HG03280 (cell line): Measurements from ENCODE around the gene SERPINB13.

ENCODE experiments used
- ATAC-seq: cut with Tn5 transposase; IDR thresholded peaks from one replicate; pipeline ENCODE4 v1.9.1; 2021; ENCODE audit warnings: mild to moderate bottlenecking, moderate library complexity; ENCODE audit not compliant: unreplicated experiment

Gene SERPINB13, protein sequence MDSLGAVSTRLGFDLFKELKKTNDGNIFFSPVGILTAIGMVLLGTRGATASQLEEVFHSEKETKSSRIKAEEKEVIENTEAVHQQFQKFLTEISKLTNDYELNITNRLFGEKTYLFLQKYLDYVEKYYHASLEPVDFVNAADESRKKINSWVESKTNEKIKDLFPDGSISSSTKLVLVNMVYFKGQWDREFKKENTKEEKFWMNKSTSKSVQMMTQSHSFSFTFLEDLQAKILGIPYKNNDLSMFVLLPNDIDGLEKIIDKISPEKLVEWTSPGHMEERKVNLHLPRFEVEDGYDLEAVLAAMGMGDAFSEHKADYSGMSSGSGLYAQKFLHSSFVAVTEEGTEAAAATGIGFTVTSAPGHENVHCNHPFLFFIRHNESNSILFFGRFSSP

DNA sequence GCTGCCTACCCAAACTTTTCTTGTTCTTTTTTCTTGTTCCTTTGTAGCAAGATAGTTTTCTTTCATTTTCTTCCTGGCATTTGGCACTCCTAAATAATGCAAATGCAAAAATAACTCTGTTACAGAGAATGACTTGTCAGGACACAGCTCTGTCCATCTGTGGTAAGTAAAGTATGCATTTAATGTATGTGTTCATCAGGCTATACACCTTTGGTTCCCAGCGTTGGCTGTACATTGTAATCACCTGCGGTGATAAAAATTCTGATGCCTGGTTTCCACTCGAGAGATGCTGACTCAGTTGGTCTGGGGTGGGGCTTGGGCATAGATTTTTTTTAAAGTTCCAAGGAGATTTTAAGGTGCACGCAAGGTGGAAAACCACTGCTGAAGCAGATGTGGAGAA is at the start of gene SERPINB13:
SERPINB13 (plus strand) TSS at position 378 of the 400 bp plus-strand sequence. CDS start 1,325 bp downstream, outside the sequence.
- ATAC-seq, result no peak

DNA sequence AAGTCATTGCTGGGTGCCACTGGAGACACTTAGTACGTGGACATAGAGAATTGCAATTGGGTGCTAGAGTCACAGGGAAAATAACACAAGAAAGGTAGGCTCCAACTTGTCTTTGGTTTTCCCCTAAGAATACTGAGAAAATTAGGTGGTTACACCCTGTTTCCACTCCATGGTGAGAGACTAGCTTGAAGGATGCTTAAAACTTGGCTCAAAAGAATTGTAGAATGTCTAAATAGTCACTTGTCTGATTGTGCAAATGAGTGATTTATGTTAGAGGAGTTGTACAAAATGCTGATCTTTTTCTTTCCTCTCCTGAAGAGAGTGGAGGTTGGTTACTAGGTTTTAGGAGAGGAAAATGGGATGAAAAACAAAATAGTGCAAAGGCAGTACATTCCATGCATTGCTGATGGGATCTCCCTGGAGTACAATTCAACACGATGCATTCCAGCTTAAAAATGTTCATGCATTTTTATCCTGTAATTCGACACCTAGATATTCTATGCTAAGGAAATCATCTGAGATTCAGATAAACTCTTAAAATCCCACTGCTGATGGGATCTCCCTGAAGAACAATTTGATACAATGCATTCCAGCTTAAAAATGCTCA is 47.1 kb upstream of the SERPINB13 start:
- no peak for ATAC-seq

DNA sequence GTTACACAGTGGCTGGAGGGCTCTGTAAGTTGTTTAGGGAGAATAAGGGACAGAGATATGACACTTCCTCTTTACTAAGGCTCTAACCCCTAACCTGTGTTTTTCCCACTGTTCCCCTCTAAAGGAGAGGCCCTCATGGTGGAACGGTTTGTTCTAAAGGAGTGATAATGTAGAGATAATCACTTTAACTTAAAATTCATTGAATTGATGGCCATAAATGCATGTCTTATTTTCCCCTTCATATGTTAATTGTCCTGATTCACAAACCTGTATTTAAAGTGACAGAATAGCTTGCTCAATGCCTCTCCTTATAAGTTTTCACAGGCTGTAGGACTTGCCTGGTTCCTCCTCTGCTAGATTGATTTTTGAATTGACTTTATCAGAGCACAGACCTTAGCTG is 45.1 kb upstream of the SERPINB13 start, which contains the start of gene SERPINB12:
SERPINB12 (plus strand) TSS at position 301 of the 400 bp plus-strand sequence. CDS start 13,791 bp downstream, outside the sequence.
- ATAC-seq, result no peak

DNA sequence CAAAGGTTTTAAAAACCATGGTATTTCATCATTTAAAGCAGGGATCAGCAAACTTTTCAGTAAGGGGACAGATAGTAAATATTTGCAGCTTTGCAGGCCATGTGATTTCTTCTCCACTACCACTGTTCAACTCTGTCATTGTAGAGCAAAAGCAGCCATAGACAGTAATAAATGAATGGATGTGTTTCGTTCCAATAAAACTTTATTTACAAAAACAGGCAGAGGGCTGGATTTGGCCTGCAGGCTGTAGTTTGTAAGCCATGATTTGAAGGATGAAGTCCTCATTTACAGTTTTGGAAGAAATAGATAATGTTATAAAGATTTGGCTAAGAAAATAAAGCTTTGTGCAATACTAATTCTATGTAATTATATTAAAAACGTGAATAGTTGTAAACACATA is 43.1 kb upstream of the SERPINB13 start:
- ATAC-seq, result no peak

DNA sequence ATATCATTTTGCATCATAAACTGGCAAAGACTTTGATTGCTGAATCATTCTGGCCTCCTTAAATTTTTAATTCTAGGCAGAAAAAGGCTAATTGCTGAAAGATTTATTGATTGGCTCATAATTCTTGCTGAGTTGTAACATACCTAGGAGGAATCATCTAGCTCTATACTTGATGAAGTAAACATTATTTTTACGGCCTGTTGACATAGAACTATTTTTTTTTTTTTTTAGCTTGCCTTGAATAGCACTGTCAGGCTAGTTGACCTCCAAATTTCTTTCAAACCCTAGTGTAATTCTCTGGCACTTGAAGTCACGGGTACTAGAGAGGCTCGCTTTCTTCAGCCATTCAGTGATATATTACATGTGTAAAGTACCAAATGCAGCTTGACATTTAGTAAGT is 42.1 kb upstream of the SERPINB13 start:
- no peak for ATAC-seq

DNA sequence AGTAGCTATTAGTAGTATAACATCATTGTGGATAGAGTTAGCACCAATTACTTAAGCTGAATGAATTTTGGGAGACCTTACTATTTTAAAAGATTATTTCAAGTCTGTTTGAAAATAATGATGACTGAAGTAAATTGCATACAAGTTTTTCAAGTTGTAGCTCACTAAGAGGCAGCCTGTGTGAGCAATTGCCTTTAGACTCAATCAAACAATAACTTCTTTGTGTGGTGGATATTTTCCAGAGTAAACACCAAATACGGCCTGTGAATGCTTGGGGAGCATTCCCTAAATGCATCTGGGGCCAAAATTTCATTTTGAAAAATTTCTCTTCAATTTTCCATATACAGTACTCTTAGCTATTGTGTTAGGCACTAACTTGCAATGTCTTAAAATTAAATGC is 37.1 kb upstream of the SERPINB13 start:
- no peak for ATAC-seq

DNA sequence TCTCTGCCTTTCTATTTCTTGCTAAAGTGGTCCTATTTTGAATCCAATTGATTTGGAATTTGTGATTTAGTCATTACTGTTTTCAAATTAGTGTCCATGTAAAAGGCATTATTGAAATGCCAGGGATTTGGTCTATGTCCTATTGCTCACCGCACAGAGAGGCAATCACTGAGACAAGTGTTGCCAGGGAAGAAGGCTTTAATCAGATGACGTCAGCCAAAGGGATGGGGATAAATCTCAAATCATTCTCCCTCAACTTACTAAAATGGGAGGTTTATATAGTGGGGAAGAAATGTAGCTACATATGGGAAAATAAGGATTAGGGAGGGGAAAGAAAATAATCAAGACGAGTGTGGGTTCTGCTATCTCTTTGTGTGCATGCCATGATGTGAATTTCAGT is 35.4 kb upstream of the SERPINB13 start:
- ATAC-seq, result no peak

DNA sequence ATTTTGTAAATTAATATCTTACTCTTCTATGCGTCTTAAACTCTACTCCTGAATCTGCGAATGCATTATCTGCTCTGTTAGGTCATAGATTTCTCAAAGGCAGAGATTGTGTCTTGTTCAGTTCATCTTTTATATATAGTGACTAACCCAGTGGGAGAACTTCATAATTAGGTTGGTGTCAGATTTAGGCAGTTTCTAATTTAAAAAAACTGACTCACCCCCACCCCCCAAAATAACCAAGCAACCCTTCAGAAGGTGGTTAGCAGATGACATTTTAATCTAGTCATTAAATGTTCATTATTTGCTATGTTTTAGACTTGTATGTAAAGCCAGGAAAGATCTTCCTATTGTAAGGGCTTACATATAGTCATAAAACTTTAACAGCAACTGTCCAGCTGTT is 34.6 kb upstream of the SERPINB13 start:
- ATAC-seq, result no peak

DNA sequence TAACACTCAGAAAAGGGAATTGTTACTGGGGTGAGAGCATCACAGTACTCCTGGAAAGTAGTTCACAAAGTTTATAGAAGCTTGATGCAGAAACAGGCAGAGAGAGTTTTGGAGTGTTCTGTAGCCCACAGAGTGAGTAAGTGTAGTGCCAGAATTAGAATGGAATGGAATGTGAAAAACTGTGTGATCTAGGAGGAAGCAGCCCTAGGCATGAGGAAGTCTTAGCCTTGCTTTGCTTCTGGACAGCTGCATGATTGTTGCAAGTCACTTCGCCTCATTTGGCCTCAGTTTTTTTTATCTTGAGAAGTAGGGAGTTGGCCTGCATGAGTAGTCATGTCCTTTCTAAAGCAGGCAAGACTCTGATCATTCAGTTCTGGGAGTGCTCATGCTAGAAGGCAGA is 34.1 kb upstream of the SERPINB13 start:
- no peak for ATAC-seq

DNA sequence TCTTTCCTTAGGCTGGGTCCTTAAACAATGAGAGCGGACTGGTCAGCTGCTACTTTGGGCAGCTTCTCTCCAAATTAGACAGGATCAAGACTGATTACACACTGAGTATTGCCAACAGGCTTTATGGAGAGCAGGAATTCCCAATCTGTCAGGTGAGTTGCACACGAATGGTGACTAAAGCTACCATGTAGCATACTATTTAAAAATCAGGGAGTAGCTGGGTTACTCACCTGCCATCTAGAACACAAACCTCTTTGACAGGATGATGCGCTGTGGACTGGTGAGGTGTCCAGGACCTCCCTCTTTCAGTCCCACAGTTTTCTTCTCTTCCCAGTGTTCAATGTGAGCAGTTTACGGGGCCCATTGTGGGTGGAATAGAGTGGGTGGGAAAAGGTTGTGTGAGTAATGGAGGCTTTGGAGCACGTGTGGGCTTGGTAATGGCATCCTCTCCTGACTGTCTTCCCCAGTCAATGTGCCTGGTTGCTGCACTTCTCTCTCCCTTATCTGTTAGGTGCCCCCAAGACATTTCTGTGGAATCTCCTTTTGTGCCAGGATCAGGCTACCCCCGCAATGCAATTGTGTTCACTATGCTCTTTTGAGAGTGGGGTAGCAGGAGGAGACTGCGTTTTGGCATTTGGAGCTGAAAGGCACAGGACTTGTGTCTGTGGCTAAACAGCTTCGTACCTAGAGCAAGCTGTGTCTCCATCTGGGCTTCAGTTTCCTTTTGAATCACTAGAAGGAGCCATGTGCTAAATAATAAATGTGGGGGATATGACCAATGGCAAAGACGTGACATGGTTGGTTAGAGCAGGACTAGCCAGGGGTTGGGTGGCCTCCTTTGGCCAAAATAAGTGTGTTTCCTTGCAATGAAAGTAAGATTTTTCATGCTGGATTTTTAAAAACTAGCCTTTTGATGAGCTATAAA is 27.3 kb upstream of the SERPINB13 start:
- ATAC-seq, result no peak

DNA sequence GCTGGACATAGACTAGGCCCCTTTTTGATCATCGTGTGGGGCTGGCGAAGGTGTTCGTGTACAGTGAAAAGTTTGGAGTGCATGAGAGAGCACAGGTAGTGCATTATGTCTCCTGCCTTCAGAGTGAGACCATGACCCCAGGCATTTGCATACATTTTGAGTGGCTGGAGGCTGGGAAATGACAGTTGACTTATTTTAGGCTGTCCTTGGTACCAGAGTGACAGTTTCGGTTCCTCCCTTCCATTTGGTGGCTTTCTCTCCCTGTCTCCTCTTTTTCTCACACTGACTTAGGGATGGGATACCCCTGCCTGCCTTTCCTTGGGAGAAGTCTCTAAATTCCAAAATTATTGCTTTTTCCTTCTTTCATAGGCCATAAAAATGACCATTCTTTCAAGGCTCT is 24.9 kb upstream of the SERPINB13 start:
- ATAC-seq, result no peak

DNA sequence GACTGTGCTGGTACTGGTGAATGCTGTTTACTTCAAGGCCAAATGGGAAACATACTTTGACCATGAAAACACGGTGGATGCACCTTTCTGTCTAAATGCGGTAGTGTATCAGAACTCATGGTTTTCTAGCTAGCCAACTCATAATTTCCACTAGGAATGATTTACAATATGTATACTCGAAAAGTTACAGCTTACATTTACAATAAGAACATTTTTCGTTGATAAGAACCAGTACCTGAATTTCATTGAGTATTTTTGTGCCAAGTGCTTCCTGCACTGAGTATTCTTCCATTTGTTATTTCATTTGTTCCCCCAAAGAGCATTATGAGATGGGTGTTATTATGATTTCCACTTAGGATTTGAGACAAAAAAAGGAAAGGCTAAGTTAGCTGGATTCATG is 23.1 kb upstream of the SERPINB13 start:
- no peak for ATAC-seq

DNA sequence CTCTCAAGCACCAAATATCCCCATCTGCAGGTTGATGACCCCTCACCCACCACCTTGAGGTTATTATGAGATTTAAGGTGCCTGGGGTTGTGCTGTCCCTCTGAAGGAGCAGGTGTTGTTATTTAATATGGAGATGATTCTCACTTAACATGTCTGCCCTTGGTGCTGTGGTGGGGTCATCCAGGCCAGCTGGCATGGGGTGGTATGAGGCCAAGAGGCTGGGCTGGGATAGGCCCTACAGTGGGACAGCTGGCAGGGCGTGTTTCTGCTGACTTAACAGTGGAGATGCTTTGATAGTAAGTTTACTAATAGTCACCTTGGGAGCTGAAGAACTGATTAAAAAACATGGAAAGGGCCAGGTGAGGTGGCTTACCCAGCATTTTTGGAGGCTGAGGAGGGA is 22.6 kb upstream of the SERPINB13 start:
- no peak for ATAC-seq

DNA sequence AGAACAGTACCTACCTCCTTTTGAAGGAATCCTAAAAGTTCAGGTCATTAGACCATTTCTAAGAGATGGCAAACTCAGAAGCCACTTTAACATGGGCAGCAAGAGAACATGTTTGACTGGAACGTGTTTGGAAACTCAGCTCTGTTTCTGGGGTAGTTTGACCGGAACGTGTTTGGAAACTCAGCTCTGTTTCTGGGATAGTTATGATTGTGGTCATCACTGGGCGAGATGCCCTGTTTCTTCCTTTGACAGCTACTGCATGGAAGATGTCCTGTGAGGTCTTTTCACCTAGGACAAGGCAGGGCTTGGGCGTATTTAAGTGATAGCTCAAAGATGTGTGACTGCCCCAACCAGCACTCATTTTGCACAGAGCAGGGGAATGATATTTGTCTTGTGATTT is 19.9 kb upstream of the SERPINB13 start:
- no peak for ATAC-seq

DNA sequence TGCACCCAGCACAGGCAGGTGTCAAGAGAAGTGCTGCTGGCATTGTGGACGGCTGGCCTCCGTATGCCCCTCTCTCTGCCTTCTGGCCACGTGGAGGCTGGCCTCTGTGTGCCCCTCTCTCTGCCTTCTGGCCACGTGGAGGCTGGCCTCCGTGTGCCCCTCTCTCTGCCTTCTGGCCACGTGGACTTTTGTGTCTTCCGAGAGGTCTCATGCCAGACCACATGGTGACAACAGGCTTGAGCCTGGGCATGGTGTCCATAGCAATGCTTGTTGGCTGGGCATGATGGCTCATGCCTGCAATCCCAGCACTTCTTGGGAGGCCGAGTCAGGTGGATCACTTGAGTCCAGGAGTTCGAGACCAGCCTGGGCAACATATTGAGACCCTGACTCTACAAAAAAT is 19.3 kb upstream of the SERPINB13 start:
- ATAC-seq, result no peak

DNA sequence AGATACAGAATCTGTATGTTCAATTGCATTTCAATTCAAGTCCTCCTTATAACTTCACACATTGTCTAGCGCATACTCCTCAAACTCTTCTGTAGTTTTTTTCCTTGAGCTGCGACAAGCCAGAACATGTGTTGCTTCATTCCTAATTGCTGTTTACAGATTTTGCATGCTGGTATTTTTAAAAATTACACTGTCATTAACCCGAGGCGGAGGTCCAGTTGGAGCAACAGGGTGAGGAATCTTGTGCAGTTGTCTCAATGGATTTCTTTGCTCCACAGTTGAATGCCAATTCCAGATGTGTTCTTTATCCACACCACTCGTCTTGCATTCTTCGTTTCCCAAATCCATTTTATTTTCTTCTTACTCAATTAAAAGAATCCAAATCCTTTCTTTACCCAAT is 16.4 kb upstream of the SERPINB13 start:
- no peak for ATAC-seq

DNA sequence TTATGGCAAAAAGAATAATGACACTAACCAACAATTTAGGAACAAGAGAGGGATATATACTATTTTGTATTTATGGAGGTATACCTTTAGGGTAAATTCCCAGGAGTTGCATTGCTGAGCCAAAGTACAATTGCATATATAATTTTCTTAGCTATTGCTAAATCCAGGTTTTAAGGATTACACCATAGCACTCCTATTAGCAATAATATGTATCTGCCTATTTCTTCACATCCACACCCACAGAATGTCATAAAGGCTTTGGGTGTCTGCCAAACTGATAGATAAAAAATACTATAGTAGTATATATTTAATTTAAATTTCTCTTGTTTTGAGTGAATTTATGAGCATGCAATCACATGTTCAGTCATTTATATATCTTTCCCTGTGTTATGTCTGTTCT is 11.5 kb upstream of the SERPINB13 start:
- no peak for ATAC-seq

DNA sequence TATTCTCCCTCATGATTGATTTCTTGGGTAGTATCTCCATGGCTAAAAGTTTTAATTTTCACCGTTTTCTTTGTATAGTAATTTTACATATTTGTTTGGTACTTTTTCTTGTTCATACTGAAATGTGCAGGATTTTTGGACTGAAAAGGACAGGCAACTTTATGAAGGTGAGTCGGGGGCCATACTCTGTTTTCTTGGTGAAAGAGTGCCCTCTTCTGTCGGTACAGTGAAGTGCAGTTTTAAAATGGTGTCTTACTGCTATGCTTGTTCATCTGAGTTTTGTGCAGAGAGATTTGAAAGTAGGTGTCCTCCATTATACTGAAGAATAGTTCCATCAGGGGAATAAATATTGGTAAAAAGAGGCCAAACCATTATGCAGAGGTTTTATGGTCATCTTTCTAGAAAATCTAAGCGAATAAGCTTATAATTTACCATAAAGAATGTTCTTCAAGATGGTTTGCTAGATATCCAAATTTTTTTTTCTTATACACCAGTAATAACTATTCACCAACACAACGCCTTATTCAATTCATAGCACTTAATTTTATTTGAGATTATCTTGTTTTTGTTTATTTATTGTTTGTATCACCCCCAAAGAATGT is 8.7 kb upstream of the SERPINB13 start:
- no peak for ATAC-seq

DNA sequence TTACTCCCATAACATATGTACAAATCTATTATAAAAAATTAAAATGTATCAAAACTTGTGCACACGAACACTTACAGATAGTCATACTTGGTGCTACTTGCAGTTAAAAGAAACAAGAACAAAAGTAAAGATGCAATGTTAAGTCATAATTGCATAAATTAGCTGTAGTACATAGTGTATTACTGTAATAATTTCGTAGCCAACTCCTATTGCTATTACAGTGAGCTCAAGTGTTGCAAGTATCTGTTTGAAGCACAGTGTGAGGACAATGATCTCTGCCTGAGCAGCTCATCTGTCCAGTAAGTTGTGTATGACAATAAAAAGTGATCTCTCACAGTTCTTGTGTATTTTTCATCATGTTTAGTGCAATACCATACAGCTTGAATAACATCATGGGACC is 7.5 kb upstream of the SERPINB13 start:
- ATAC-seq, result no peak

DNA sequence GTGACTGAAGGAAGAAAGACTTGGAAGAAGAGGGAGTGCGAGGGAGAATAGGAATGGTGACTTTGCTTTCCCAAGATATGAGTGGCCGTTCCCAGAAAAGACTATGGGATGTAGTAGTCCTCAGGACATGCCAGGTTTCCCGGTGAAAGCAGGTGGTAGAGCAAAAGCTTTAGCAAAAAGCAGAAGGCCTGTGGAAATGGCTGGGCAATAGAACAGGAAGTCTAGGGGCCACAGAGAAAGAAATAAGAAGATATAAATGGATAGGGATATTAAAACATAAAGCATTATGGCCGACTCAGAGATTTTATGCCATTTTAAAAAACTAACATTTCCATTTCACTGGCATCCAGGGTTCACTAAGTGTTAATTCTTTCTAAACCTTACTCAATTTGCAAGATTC is 1.2 kb upstream of the SERPINB13 start:
- ATAC-seq, result no peak

DNA sequence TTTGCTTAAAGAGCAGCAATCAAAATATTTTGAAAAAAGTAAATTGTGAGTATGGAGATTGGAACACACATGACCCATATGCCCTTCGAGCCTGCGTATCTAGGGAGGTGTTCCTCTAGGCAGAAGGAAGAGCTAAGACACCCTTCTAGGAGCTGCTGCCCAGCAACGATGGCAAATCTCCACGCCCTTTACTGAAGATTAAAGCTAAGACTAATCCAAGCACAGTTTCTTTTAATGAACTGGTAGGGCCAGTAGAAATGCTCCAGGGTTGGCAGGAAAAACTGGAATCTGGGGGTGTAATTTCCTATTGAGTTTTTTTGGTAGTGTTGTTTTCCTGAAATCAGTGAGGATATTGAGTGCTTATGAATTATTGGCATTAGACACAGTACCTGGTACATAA is 712 bp upstream of the SERPINB13 start:
- ATAC-seq, result no peak
